K562 (cell line): Measurements from ENCODE around the gene GLYATL1B. TPM values are rescaled to one million over a fixed set of nuclear protein-coding genes. Genes with fewer than 3 reads are reported as not detected.

Source experiments
- ATF1 ChIP-seq, 2 experiments: fragments of 450-650 bp in 1 of 2; IDR thresholded peaks; 2 replicates each; pipeline ENCODE4 v1.6.1; 2016; ENCODE audit warnings: missing compliant biosample characterization in 1 of 2, missing genetic modification characterization in 1 of 2
- CTBP1 ChIP-seq: fragments of 450-650 bp; IDR thresholded peaks from 2 replicates; pipeline ENCODE4 v1.6.1; 2016; ENCODE audit warnings: borderline replicate concordance
- DIDO1 ChIP-seq: fragments of 450-650 bp; IDR thresholded peaks from 2 replicates; pipeline ENCODE4 v1.6.1; 2016; ENCODE audit warnings: low read depth, missing biosample characterization, missing genetic modification characterization
- FOXJ2 ChIP-seq: fragments of 200-800 bp; sonication (Bioruptor generic); IDR thresholded peaks from 2 replicates; pipeline ENCODE4 v1.6.1; 2016; ENCODE audit warnings: missing genetic modification characterization, missing compliant biosample characterization
- KDM5B ChIP-seq: fragments of 200-600 bp; sonication (generic); IDR thresholded peaks from 2 replicates; pipeline ENCODE4 v1.6.1; 2012; ENCODE audit warnings: low read depth, mild to moderate bottlenecking, moderate library complexity, low read length, control low read depth, inconsistent platforms; ENCODE audit not compliant: insufficient replicate concordance
- KHSRP ChIP-seq: fragments of 450-650 bp; IDR thresholded peaks from 2 replicates; pipeline ENCODE4 v1.6.1; 2017
- NR2F6 ChIP-seq: fragments of 450-650 bp; formaldehyde crosslinking; IDR thresholded peaks from 2 replicates; pipeline ENCODE4 v1.4.0; 2020; ENCODE audit warnings: mild to moderate bottlenecking
- PHB2 ChIP-seq: fragments of 450-650 bp; IDR thresholded peaks from 2 replicates; pipeline ENCODE4 v1.6.1; 2017; ENCODE audit warnings: low read depth
- SP1 ChIP-seq: sonication (generic); formaldehyde crosslinking; IDR thresholded peaks from 2 replicates; pipeline ENCODE4 v1.8.1; 2022; ENCODE audit warnings: mild to moderate bottlenecking, missing genetic modification reagents
- SREBF1 ChIP-seq: fragments of 150-350 bp; IDR thresholded peaks from 2 replicates; pipeline ENCODE4 v1.6.1; 2014; ENCODE audit warnings: antibody characterized with exemption, low read depth, low read length, borderline replicate concordance
- ZC3H11A ChIP-seq: IDR thresholded peaks from 2 replicates; pipeline ENCODE4 v1.6.1; 2012; ENCODE audit warnings: low read depth, low read length, improper control_type of control experiment
- ZNF143 ChIP-seq: sonication (generic); formaldehyde crosslinking; IDR thresholded peaks from 2 replicates; pipeline ENCODE4 v1.9.0; 2022; ENCODE audit warnings: mild to moderate bottlenecking, missing genetic modification reagents
- ZNF41 ChIP-seq: fragments of 250-450 bp; sonication (Bioruptor Pico); conservative IDR thresholded peaks from 2 replicates; pipeline ENCODE4 v1.4.0; 2020; ENCODE audit warnings: mild to moderate bottlenecking
- polyA plus RNA-seq, 8 experiments: library from polyadenylated mRNA; depleted of rRNA in 4 of 8; stranded (reverse) in 5 of 8; unstranded in 3 of 8; fragments of >200 nt; fragmentation: Nextera tagmentation in 2 of 8; fragmentation: Illumina TruSeq in 1 of 8; extraction: Ambion mirVana in 2 of 8; extraction: Trizol in 1 of 8; gene quantifications; 2 replicates each; pipeline versions ENCODE4 v1.2.1 to v1.2.3, GENCODE V29; 2011 to 2014; ENCODE audit warnings: inconsistent platforms in 1 of 8, missing spikeins in 1 of 8
- total RNA-seq, 7 experiments: library from RNA; depleted of rRNA in 6 of 7; stranded (reverse); fragments of >200 nt in 6 of 7; fragmentation: Illumina TruSeq in 2 of 7; extraction: Trizol in 2 of 7; gene quantifications; 2 replicates each; pipeline versions ENCODE4 v1.2.1 to v1.2.3, GENCODE V29; 2011 to 2021; ENCODE audit warnings: low replicate concordance in 1 of 7
- TF ChIP-seq, protein P1 (sequence below): sonication (generic); IDR thresholded peaks from 2 replicates; pipeline ENCODE4 v1.6.1; 2016
- TF ChIP-seq, protein P2 (sequence below): fragments of 250-450 bp; sonication (Bioruptor Pico); IDR thresholded peaks from 2 replicates; pipeline ENCODE4 v1.5.0; 2020; ENCODE audit warnings: mild to moderate bottlenecking, borderline replicate concordance
- TF ChIP-seq, protein P3 (sequence below): fragments of 450-650 bp; IDR thresholded peaks from 2 replicates; pipeline ENCODE4 v1.6.1; 2017; ENCODE audit warnings: mild to moderate bottlenecking, moderate library complexity
- TF ChIP-seq, protein P4 (sequence below): fragments of 250-450 bp; sonication (Bioruptor Pico); IDR thresholded peaks from 2 replicates; pipeline ENCODE4 v1.4.0; 2020; ENCODE audit warnings: mild to moderate bottlenecking, moderate library complexity

Gene GLYATL1B
- total and polyA plus RNA-seq, 9 of the 15 experiments (the other 6 are each of a cell fraction or from before 2014, with no cell fraction given) = not detected

DNA sequence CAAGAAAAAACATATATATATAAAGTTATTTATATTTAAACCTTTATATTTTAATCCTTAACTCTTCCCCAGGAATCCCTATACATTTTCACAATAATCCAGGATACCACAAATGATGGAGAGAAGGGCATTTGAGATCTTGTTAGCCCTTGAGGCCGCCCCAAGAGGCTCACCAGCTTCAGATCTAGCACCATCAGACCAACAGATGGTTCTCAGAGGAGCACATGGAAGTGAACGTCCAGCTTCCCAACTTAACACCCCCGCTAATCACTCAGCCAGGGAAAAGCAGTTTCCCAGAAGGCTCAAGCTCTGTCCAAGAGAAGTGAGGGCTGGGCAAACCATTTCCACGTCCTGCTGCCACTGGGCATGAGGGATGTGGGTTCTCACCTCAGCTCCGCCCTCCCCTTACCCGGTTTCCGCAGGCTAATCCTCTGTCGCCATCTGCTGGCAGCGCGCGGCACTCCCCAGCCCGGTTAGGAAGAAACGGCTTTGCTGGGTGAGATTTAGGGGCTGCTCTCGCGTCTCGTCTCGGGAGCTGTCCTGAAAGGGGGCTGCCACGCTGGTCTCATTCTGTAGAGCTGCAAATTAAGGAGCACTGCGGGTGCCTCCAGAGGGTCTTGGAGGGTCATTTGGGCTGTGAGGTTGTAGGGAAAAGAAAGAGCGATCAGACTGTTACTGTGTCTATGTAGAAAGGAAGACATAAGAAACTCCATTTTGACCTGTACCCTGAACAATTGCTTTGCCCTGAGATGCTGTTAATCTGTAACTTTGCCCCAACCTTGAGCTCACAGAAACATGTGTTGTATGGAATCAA lies 49.7 kb downstream of the GLYATL1B start (continued):
- TF ChIP-seq, protein P1, sequence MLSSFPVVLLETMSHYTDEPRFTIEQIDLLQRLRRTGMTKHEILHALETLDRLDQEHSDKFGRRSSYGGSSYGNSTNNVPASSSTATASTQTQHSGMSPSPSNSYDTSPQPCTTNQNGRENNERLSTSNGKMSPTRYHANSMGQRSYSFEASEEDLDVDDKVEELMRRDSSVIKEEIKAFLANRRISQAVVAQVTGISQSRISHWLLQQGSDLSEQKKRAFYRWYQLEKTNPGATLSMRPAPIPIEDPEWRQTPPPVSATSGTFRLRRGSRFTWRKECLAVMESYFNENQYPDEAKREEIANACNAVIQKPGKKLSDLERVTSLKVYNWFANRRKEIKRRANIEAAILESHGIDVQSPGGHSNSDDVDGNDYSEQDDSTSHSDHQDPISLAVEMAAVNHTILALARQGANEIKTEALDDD = no peak
- TF ChIP-seq SREBF1 (no peak), KHSRP (no peak), ATF1 (CRISPR knock-in tag; IDR thresholded peaks at IDR 0.05) (no peak), ATF1 (tag; IDR thresholded peaks at IDR 0.05) (no peak), CTBP1 (peak; percentile 17; the same call in 1 of the 2 replicates), ZNF41 (CRISPR knock-in tag) (0 out of 2 replicates have a peak, but pooled peaks have one; percentile 51), SP1 (CRISPR knock-in tag) (peak; percentile 42; the same call in 1 of the 2 replicates), KDM5B (no peak), ZC3H11A (no peak), FOXJ2 (tag) (no peak), NR2F6 (CRISPR knock-in tag) (no peak), PHB2 (no peak), DIDO1 (tag) (no peak), ZNF143 (no peak)
- TF ChIP-seq, protein P2, sequence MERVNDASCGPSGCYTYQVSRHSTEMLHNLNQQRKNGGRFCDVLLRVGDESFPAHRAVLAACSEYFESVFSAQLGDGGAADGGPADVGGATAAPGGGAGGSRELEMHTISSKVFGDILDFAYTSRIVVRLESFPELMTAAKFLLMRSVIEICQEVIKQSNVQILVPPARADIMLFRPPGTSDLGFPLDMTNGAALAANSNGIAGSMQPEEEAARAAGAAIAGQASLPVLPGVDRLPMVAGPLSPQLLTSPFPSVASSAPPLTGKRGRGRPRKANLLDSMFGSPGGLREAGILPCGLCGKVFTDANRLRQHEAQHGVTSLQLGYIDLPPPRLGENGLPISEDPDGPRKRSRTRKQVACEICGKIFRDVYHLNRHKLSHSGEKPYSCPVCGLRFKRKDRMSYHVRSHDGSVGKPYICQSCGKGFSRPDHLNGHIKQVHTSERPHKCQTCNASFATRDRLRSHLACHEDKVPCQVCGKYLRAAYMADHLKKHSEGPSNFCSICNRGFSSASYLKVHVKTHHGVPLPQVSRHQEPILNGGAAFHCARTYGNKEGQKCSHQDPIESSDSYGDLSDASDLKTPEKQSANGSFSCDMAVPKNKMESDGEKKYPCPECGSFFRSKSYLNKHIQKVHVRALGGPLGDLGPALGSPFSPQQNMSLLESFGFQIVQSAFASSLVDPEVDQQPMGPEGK (CRISPR knock-in tag) = no peak
- TF ChIP-seq, protein P3, sequence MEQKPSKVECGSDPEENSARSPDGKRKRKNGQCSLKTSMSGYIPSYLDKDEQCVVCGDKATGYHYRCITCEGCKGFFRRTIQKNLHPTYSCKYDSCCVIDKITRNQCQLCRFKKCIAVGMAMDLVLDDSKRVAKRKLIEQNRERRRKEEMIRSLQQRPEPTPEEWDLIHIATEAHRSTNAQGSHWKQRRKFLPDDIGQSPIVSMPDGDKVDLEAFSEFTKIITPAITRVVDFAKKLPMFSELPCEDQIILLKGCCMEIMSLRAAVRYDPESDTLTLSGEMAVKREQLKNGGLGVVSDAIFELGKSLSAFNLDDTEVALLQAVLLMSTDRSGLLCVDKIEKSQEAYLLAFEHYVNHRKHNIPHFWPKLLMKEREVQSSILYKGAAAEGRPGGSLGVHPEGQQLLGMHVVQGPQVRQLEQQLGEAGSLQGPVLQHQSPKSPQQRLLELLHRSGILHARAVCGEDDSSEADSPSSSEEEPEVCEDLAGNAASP = no peak
- TF ChIP-seq, protein P4, sequence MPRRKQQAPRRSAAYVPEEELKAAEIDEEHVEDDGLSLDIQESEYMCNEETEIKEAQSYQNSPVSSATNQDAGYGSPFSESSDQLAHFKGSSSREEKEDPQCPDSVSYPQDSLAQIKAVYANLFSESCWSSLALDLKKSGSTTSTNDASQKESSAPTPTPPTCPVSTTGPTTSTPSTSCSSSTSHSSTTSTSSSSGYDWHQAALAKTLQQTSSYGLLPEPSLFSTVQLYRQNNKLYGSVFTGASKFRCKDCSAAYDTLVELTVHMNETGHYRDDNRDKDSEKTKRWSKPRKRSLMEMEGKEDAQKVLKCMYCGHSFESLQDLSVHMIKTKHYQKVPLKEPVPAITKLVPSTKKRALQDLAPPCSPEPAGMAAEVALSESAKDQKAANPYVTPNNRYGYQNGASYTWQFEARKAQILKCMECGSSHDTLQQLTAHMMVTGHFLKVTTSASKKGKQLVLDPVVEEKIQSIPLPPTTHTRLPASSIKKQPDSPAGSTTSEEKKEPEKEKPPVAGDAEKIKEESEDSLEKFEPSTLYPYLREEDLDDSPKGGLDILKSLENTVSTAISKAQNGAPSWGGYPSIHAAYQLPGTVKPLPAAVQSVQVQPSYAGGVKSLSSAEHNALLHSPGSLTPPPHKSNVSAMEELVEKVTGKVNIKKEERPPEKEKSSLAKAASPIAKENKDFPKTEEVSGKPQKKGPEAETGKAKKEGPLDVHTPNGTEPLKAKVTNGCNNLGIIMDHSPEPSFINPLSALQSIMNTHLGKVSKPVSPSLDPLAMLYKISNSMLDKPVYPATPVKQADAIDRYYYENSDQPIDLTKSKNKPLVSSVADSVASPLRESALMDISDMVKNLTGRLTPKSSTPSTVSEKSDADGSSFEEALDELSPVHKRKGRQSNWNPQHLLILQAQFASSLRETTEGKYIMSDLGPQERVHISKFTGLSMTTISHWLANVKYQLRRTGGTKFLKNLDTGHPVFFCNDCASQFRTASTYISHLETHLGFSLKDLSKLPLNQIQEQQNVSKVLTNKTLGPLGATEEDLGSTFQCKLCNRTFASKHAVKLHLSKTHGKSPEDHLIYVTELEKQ = no peak
